Parathyroid adenoma (tissue), 2 donors: ENCODE measurements around the gene MYLK.

ENCODE experiments used
- H2AFZ ChIP-seq: fragments of 300-600 bp; sonication (generic); one replicate; pipeline ENCODE4 v1.7.0; 2017; ENCODE audit warnings: antibody characterized with exemption, mild to moderate bottlenecking
- H3K27ac ChIP-seq: fragments of 300-600 bp; sonication (generic); one replicate; pipeline ENCODE4 v1.7.0; 2017
- H3K27me3 ChIP-seq: fragments of 300-600 bp; sonication (generic); one replicate; pipeline ENCODE4 v1.7.0; 2017; ENCODE audit warnings: low read length; ENCODE audit not compliant: control insufficient read depth, insufficient read depth
- H3K36me3 ChIP-seq: fragments of 300-600 bp; sonication (generic); one replicate; pipeline ENCODE4 v1.7.0; 2017; ENCODE audit warnings: low read length; ENCODE audit not compliant: control insufficient read depth, insufficient read depth
- H3K4me1 ChIP-seq: fragments of 300-600 bp; sonication (generic); one replicate; pipeline ENCODE4 v1.7.0; 2017; ENCODE audit warnings: control low read depth
- H3K4me2 ChIP-seq: fragments of 300-600 bp; sonication (generic); one replicate; pipeline ENCODE4 v1.7.0; 2017; ENCODE audit warnings: low read length
- H3K4me3 ChIP-seq: fragments of 300-600 bp; sonication (generic); one replicate; pipeline ENCODE4 v1.7.0; 2017; ENCODE audit warnings: low read depth, low read length
- H3K79me2 ChIP-seq: fragments of 300-600 bp; sonication (generic); one replicate; pipeline ENCODE4 v1.7.0; 2017; ENCODE audit warnings: control low read depth
- H3K9ac ChIP-seq: fragments of 300-600 bp; sonication (generic); one replicate; pipeline ENCODE4 v1.7.0; 2017; ENCODE audit warnings: mild to moderate bottlenecking
- H3K9me3 ChIP-seq: fragments of 300-600 bp; sonication (generic); one replicate; pipeline ENCODE4 v1.7.0; 2017; ENCODE audit warnings: low read length; ENCODE audit not compliant: control insufficient read depth
- TF ChIP-seq, protein P1 (sequence below): fragments of 300-600 bp; sonication (generic); IDR thresholded peaks from one replicate; pipeline ENCODE4 v1.7.0; 2017; ENCODE audit warnings: antibody characterized with exemption, mild to moderate bottlenecking
- donor health status: primary hyperparathyroidism.

Gene MYLK

DNA sequence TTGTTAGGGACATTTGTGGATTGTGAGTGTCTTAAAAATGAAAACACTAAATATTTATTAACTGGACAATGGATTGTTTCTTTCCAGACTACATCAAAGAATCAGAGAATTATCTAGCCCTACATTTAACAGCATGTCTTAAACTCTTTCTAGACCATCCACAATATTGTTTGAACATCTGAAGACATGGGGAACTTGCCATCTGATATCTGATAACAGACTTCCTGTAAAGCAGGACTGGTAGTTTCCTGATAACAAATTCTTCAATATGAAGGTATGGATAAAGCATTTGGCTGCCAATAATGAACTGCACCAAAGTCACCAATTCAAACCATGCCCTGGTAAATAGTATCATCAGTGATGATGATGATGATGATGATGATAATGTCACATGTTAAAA is 273.1 kb downstream of the MYLK start:
- Histone ChIP-seq H3K4me1 (no peaks in the 10 kb centered on the region), H3K4me2 (no peak overlapping the region), H2AFZ (no peak overlapping the region), H3K27me3 (no peaks in the 10 kb centered on the region), H3K79me2 (no peaks in the 10 kb centered on the region), H3K9me3 (no peaks in the 10 kb centered on the region), H3K9ac (no peak overlapping the region), H3K36me3 (no peaks in the 10 kb centered on the region), H3K4me3 (no peak overlapping the region), H3K27ac (no peak overlapping the region)
- TF ChIP-seq, protein P1, sequence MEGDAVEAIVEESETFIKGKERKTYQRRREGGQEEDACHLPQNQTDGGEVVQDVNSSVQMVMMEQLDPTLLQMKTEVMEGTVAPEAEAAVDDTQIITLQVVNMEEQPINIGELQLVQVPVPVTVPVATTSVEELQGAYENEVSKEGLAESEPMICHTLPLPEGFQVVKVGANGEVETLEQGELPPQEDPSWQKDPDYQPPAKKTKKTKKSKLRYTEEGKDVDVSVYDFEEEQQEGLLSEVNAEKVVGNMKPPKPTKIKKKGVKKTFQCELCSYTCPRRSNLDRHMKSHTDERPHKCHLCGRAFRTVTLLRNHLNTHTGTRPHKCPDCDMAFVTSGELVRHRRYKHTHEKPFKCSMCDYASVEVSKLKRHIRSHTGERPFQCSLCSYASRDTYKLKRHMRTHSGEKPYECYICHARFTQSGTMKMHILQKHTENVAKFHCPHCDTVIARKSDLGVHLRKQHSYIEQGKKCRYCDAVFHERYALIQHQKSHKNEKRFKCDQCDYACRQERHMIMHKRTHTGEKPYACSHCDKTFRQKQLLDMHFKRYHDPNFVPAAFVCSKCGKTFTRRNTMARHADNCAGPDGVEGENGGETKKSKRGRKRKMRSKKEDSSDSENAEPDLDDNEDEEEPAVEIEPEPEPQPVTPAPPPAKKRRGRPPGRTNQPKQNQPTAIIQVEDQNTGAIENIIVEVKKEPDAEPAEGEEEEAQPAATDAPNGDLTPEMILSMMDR: no peak

DNA sequence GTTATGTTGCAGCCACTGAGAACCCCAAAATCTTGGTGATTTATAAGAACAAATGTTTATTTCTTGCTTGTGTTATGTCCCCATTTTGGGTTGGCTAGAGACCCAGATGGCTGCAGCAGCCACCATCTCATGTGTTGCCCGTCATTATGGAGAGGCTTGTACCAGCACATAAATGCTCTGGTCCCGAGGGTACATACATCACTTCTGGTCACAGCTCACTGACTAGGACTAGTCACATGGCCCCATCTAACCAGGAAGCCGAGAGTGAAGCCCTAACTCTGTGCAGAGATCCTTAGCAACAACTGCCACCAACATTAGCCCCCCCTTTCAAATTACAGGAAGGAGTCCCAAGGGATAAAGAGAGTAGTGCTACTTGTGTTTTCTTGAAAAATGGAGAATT is 273.8 kb downstream of the MYLK start:
- H3K4me2 ChIP-seq: no peak overlapping the region
- H3K9ac ChIP-seq: no peak overlapping the region
- H3K27me3 ChIP-seq: no peaks in the 10 kb centered on the region
- H3K79me2 ChIP-seq: no peaks in the 10 kb centered on the region
- TF ChIP-seq, protein P1: no peak
- H3K36me3 ChIP-seq: no peaks in the 10 kb centered on the region
- H3K4me1 ChIP-seq: no peaks in the 10 kb centered on the region
- no peak overlapping the region for H2AFZ ChIP-seq
- no peaks in the 10 kb centered on the region for H3K9me3 ChIP-seq
- no peak overlapping the region for H3K4me3 ChIP-seq
- no peak overlapping the region for H3K27ac ChIP-seq

DNA sequence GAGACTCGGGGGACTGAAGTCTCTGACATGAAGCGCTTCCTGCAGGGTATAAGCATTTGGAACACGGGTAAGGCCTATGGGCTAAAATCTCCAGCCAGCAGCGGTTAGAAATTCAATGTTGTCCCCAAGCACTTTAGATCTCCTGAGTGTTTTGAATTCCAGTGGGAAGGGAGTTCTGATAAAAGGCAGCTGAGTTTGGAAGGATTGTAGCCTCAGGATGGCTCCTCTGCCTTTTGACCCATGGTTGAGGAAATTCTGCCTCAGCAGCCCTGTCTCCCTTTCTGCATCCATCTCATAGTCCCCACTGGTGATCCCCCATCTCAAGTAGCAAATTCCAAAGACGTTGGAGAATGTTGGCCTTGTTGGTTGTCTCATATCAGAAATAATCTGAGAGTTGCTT is 275.1 kb downstream of the MYLK start:
- Histone ChIP-seq H3K79me2 (no peaks in the 10 kb centered on the region), H3K9ac (no peak overlapping the region), H3K36me3 (no peaks in the 10 kb centered on the region), H3K27ac (no peak overlapping the region), H3K4me1 (no peaks in the 10 kb centered on the region), H3K4me3 (no peak overlapping the region), H3K4me2 (no peak overlapping the region), H2AFZ (no peak overlapping the region), H3K27me3 (no peaks in the 10 kb centered on the region), H3K9me3 (no peaks in the 10 kb centered on the region)
- TF ChIP-seq, protein P1: no peak

DNA sequence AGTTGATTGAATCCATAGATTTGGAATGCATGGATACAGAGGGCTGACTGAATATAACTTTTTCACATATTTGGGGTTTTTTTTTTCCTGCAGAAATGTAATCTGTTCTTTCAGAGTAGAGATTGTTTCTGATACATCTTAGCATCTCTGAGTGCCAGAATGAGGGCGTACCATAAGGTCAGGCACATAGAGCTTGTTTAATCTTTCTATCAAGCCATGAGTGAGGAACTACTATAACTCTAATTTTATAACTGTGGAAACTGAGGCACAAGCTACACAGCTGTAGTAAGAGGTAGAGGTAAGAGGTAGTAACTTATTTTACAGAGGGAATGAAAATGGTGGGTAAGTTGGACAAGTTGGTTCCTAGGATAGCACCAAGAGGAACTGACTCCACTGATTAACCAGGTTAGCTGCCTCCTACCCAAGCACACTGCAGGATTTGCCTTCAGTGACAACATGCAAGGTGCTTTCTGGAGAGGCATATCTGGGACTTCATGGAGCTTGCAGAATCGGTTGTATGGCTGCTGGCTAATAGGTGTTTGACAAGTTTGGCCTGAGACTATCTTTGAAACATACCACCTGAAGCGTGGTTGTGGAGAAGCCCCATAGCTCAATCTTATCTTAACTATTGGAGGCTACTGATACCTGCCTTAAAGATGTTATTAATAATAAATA is 275.7 kb downstream of the MYLK start:
- Histone ChIP-seq H3K36me3 (no peaks in the 10 kb centered on the region), H3K9ac (no peak overlapping the region), H3K27ac (no peak overlapping the region), H2AFZ (no peak overlapping the region), H3K4me3 (no peak overlapping the region), H3K4me2 (no peak overlapping the region), H3K4me1 (no peaks in the 10 kb centered on the region), H3K79me2 (no peaks in the 10 kb centered on the region), H3K9me3 (no peaks in the 10 kb centered on the region), H3K27me3 (no peaks in the 10 kb centered on the region)
- TF ChIP-seq, protein P1: no peak

DNA sequence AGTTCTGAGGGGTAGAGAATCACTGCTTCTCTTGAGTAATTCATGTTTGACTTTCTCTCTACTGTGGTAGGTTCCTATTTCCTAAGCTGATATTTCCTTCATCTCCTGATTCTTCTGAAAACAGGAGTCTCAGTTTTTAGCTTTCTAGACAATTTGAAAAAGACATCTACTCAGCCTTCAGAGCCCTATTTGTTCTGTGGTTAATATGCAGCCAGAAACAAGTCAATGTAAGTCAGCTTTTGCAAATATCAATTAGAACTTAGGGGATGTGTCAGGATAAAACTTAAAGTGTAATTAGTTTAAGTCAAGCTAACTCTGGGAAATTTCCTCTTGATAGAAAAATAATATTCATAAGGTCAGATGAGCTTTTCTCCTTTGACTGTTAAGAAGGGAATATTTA is 277.6 kb downstream of the MYLK start:
- Histone ChIP-seq H3K79me2 (no peaks in the 10 kb centered on the region), H3K9ac (no peak overlapping the region), H3K4me1 (no peaks in the 10 kb centered on the region), H3K27me3 (no peaks in the 10 kb centered on the region), H3K4me3 (no peak overlapping the region), H2AFZ (no peak overlapping the region), H3K9me3 (no peaks in the 10 kb centered on the region), H3K36me3 (no peaks in the 10 kb centered on the region), H3K4me2 (no peak overlapping the region), H3K27ac (no peak overlapping the region)
- TF ChIP-seq, protein P1: no peak
